Astrocyte of the cerebellum (primary cell): ENCODE data around the gene SPOUT1.

Source experiments
- DNase-seq: peaks from one replicate; pipeline ENCODE4 v3.0.0-alpha.2; 2011; ENCODE audit warnings: low read depth
- H3K4me3 ChIP-seq: 2 replicates; pipeline ENCODE4 v1.5.1; 2011; ENCODE audit warnings: mild to moderate bottlenecking, low read depth, low read length, moderate library complexity
- in situ Hi-C: cut with HindIII; loops from 2 replicates; pipeline ENCODE4 v1.10.0; 2017; ENCODE audit warnings: low sequenced_read_pairs
- TF ChIP-seq, protein P1 (sequence below): IDR thresholded peaks from 2 replicates; pipeline ENCODE4 v1.5.1; 2012; ENCODE audit warnings: low read length, low read depth, moderate library complexity, mild to moderate bottlenecking; ENCODE audit errors: missing control alignments

Gene SPOUT1

GRCh38 chr9:128771094-128771721 is 58.4 kb downstream of the SPOUT1 start:
- peak overlapping the region; percentile 96 for H3K4me3 ChIP-seq
- in situ Hi-C loops = no loop called here
- no peak for DNase-seq
- TF ChIP-seq, protein P1, sequence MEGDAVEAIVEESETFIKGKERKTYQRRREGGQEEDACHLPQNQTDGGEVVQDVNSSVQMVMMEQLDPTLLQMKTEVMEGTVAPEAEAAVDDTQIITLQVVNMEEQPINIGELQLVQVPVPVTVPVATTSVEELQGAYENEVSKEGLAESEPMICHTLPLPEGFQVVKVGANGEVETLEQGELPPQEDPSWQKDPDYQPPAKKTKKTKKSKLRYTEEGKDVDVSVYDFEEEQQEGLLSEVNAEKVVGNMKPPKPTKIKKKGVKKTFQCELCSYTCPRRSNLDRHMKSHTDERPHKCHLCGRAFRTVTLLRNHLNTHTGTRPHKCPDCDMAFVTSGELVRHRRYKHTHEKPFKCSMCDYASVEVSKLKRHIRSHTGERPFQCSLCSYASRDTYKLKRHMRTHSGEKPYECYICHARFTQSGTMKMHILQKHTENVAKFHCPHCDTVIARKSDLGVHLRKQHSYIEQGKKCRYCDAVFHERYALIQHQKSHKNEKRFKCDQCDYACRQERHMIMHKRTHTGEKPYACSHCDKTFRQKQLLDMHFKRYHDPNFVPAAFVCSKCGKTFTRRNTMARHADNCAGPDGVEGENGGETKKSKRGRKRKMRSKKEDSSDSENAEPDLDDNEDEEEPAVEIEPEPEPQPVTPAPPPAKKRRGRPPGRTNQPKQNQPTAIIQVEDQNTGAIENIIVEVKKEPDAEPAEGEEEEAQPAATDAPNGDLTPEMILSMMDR = no peak

DNA sequence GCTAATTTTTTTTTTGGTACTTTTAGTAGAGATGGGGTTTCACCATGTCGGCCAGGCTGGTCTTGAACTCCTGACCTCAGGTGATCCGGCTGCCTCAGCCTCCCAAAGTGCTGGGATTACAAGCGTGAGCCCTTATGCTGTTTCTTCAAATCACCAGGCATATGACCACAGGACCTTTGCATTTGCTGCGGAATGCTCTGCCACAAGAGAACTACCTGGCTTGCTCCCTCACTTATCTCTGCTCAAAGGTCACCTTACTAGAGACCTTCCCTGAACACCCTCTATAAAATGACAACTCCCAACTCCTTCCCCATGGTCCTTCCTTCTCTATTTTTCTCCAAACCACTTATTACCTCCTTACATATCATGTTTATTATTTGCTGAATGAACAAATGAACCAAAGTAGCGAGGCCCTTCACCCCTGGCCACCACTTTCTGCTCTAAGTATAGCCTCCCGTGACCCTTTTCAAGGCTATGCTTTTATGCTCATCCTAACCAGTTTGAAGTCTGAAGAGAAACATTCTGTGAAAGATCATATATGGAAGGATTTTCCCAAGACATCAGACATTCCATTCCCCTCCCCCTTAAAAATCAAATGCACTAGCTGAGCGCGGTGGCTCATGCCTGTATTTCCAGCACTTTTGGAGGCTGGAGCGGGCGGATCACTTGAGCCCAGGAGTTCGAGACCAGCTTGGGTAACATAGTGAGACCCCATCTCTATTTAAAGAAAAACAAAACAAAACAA is 59.1 kb downstream of the SPOUT1 start:
- in situ Hi-C loops = no loop called here
- TF ChIP-seq, protein P1 = no peak
- H3K4me3 ChIP-seq = peak overlapping the region; percentile 96
- no peak for DNase-seq
